GM19328 (cell line): Measurements from ENCODE around the gene PDSS2.
"Not testable (repeated sequence)": the region's sequence is repeated elsewhere in the genome, so short reads cannot be mapped to it uniquely, and the experiment has no call there.

ENCODE experiments used
- ATAC-seq: cut with Tn5 transposase; IDR thresholded peaks from one replicate; pipeline ENCODE4 v1.9.1; 2021; ENCODE audit warnings: mild to moderate bottlenecking, moderate library complexity; ENCODE audit not compliant: unreplicated experiment

Gene PDSS2

DNA sequence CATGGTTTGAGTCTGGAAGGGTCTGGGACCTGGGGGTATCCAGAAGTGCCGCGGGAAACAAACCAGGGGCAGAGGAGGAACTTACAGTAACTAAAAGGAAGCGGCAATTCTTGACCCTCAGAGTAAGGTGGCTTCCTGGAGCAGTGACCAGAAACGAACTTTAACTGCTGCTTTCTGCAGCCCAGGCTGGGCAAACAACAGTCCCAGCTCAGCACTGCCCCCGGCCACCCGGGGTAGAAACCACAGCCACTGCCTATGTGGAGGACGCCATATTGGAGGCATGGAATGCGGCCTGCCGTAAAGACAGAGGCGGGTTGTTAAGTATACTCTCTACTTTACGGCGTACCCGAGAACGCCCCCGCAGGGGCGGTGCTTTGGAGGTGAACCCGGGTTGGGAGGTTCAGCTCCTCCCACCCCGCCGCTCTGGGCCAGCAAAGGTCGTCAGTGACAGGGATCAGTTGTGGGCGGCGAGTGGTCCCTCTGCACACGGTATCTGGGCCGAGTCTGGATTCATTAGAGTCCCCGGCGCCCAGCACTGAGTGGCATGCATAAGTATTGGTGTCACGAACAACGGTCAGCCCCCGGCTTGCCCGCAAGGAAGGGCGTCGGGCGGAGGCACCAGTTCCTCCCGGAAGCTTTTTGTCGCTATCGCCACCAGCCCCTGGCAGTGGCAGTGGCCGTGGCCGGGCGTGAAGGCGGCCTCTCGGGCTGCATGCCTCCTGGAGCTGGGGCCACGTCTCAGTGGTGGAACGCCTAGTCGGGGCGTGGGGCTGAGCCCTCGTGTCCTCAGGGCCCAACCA lies at the start of gene PDSS2:
TSS of gene PDSS2 (minus strand) at position 282 of the 800 bp plus-strand sequence. CDS start at position 3, 279 bp downstream.
- ATAC-seq = peak; percentile 97

DNA sequence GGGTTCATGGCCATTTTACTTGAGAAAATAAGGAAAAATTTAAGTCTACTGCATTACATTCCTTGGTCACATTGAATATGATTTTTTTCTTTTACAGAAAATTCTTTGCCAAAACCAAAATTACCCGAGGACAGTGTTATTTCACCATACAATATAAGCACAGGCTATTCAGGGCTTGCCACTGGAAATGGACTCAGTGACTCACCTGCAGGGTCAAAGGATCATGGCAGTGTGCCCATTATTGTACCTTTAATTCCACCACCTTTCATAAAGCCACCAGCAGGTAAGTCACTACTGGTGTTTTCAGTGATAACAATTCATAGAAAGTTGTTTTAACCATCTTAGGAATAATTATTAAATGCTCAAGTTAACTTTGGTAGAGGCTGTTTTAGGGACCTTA lies 46.8 kb upstream of the PDSS2 start:
- no peak for ATAC-seq

GRCh38 chr6:107504270-107505026 lies 45.1 kb upstream of the PDSS2 start:
- no peak for ATAC-seq

GRCh38 chr6:107496892-107497684 lies 37.7 kb upstream of the PDSS2 start:
- ATAC-seq = no peak

GRCh38 chr6:107495971-107496370 lies 36.6 kb upstream of the PDSS2 start:
- no peak for ATAC-seq

DNA sequence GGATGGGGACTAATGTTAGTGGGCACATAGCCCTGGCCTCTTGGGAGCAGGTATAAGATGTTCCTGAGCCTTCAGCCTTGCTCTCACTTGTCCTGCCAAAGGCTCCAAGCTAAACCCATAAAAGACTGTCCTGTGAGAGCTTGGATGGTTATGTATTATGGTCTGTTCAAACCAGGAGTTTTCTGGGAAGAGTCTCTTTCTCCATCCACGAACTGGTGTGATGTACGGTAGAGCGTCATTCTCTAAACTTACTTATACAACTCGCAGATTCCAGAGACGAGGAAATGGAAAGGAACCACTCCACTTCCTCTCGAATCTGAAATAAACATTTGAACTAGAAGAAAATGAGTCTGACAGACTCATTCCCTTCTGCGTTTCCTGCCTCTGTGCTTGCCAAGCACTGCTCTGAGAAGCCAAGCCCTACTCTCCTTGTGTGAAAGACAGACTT lies 35.9 kb upstream of the PDSS2 start:
- no peak for ATAC-seq

DNA sequence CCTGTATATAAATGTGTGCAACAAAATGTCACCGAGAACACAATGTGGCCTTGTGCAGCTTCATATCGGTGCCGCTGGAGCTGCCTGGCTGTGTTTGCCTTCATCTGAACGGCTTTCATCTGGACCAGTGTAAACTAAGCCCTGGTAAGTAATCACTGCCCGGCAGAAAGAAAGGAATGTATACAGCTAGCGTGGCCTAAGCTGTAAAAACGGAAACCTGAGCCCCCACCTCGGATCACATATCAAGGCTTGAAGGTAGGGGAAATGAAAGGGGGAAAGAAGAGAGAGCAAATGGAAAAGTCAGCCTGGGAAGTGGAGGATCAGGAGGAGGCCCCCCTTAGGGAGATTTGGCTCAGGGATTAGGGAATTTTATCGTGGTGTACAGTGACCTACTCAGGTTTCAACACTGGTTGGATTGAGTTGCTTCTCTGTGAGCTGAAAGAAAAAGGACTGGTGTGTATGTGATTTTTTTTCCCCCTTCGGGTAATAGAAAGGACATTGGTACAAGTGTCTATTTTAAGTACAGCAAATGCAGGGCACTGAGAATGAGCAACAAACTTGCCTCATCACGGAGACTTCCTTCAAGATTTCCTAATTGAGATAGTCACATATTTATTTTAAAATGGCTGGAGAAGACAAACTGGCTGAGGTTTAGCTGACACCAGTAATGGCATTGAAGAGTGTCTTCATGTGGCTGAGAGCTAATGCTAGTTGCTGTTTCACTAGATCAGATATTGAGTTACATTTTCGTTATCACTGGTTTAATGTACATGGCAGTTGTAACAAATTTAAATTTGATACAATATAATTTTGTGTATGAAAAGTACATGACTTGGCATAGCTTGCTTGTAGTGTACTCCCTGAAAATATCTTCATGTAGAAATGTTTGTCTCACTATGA lies 34.0 kb upstream of the PDSS2 start:
- no peak for ATAC-seq

DNA sequence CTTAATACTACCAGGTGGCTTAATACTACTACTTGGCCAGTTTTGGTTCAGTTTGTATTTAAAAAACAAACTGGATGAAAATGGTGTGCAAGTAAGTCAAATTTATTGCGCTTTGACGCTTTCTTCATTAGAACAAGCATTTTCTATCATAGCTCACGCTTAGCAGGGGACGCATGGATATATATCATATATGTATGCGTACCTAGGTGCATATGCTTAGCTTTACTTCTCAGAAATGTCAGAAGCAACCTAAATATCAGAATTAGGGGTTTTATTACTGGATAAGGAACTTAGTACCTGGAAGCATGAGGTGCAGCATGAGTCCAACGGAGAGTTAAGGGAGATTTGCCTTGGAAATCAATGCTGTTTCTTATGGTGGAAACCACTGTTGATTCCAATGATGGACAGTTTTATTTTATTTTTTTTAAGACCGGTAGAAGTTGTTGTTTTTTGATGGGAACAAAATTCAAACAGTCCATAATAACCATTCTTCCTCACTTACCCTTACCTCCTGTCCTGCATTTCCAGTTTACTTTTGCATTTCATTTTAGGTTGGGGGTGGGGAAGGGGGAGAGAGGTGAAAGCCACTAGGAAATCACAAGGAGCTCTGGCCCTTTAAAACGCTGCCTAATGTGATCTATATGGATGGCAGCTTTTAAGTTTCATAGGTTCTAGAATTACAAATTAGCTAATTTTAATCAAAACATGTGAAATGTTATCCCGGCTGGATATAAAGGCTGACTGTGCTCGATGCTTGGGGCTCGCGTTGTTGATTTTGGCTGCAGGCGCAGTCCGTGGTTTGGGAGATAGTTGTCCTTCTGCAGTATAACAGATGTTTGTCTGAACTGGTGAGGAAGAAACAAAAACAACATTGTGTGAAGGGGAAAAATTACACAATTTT lies 32.6 kb upstream of the PDSS2 start:
- ATAC-seq = no peak

GRCh38 chr6:107491138-107491609 lies 31.8 kb upstream of the PDSS2 start:
- ATAC-seq = no peak

DNA sequence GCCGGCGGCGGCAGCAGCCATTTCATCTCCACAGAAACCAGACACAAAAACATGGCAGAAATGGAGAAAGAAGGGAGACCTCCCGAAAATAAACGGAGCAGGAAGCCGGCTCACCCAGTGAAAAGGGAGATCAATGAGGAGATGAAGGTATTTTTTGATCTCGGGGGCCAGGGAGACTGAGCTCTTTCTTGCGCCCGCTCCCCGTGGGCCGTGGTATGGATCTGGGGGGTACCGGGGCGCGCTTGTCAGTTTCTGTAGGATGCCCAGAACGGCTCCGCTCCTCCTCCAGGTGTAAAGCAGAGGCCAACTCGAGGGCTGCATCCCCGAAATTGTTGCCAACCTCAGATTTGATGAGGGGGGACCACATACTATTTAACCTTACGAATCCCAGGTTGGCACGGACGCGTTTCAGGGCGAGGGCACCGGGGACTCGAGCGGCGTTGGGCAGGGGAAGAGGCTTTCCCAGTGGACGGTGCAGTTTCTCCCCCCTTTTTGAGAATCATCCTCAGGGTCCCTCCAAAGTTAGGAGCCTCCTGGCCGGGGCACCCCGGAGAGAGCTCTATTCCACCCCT lies 31.3 kb upstream of the PDSS2 start:
- ATAC-seq = no peak

DNA sequence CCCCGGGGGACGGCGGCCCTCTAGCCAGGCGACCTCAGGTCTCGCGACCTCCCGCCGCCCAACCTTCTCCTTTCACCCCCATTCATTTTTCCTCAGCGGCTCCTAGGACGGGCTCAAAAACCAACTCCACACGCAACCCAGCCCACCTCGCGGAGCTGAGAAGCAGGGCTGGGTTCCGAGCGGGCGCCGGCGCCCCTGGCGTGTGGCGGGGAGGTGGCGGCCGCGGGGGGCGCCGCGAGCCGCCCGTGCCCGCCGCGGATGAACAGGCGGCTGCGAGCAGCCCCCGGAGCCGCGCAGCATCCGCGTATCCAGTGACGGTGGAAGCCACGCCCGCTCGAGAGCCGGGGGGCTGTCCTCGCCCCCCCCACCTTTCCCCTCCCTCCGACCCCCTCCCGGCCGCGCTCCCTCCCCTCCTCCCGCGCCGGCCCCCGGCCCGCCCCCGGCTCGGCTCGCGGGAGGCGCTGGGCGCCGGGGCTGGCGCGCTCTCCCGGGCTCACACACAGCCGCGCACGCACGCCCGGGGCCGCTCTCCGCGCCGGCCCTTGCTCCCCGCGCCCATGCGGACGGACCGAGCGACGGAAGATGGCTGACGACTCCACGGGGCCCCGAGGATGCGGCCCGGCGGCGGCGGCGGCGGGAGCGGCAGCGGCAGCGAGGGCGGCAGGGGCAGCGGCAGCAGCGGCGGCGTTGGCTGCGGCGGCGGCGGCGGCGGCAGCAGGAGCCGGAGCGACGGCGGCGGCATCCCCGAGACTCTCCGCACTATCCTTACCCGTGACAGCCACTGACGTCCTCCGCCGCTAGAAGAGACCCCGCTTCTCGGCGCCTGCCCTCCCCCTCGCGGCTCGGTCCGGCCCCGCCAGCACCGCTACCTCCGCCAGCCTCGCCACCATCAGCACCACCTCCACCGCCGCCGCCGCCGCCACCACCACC lies 30.5 kb upstream of the PDSS2 start, which contains the start of gene SOBP:
TSS of gene SOBP (plus strand) at position 482 of the 930 bp plus-strand sequence. CDS start 500 bp downstream, outside the sequence.
- no peak for ATAC-seq

- no peak for ATAC-seq
Observed at GRCh38 chr6:107488875-107489635, 29.7 kb upstream of the PDSS2 start.

- ATAC-seq = no peak
Observed at GRCh38 chr6:107488174-107488874, 29.0 kb upstream of the PDSS2 start.

DNA sequence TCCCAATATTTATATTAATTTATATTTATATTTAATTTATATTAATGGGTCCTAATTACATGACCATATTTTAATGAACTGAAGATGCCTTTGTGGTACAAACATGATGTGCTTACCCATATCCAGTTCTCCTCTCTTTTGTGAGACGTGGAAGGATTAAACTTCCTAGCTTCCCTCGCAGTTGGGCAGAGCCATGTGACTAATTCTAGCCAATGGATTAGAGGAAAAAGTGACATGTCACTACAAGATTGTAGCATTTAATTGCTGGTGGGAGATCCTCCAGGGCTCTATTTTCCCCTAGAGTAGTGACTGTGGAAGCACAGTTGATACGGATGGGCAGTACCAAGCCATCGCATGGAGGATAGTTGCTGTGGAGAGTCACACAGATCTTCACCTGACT lies 25.8 kb upstream of the PDSS2 start:
- ATAC-seq = no peak

GRCh38 chr6:107479089-107479690 lies 19.8 kb upstream of the PDSS2 start:
- no peak for ATAC-seq

DNA sequence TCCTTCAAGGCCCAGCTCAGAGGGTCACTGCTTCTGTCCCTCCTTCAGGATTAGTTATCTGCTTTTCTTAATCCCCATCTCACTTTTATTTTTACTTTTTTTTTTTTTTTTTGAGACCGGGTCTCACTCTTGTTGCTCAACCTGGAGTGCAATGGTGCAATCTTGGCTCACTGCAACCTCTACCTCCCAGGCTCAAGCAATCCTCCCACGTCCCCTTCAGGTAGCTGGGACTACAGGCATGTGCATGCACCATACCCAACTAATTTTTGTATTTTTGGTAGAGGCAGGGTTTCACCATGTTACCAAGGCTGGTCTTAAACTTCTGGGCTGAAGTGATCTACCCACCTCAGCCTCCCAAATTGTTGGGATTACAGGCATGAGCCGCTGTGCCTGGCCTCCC lies 16.5 kb upstream of the PDSS2 start:
- ATAC-seq = not testable (repeated sequence)
